Esophagus squamous epithelium (tissue), 4 donors: Measurements from ENCODE around the gene PHACTR1.

Experiments
- CTCF ChIP-seq, 6 experiments: fragments of 450-650 bp in 4 of 6; fragments of 200-600 bp in 2 of 6; sonication (generic) in 2 of 6; IDR thresholded peaks; one replicate each; pipeline ENCODE4 v1.5.1; 2016 to 2019; ENCODE audit warnings: antibody characterized with exemption in 6 of 6, mild to moderate bottlenecking in 4 of 6, moderate library complexity in 4 of 6
- POLR2A ChIP-seq, 4 donors: fragments of 450-650 bp; IDR thresholded peaks; one replicate each; pipeline ENCODE4 v1.6.1; 2017; ENCODE audit warnings: antibody characterized with exemption in 4 of 4, mild to moderate bottlenecking in 4 of 4, moderate library complexity in 3 of 4

- TF ChIP-seq POLR2A (IDR thresholded peaks at IDR 0.05): no peak
- no peak for TF ChIP-seq CTCF (IDR thresholded peaks at IDR 0.05)
Observed at GRCh38 chr6:12769556-12770256, 53.1 kb downstream of the PHACTR1 start.
